GM21423 (cell line): ENCODE results near the gene FAAH.

Experiments
- ATAC-seq: cut with Tn5 transposase; IDR thresholded peaks from one replicate; pipeline ENCODE4 v1.9.1; 2021; ENCODE audit warnings: mild to moderate bottlenecking, moderate library complexity; ENCODE audit not compliant: unreplicated experiment

The FAAH gene

DNA sequence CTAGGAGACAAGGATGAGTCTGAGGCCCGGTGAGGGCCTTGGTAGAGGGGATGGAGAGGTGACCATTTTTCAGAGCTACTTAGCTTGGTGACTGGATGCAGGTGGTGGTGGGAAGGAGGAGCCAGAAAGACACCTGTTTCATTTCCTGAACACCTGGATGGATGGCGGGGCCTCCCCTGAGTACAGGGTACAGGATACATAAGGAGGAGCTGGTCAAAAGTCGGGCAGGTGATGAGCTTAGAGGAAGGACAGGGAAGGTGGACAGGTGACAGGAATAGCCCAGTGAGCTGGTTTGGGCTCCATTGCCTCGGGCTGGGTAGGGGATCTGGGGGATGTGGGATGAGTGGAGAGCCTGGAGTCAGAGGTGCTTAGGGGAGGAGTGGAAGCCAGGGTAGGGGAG is 6.3 kb downstream of the FAAH start:
- no peak for ATAC-seq

DNA sequence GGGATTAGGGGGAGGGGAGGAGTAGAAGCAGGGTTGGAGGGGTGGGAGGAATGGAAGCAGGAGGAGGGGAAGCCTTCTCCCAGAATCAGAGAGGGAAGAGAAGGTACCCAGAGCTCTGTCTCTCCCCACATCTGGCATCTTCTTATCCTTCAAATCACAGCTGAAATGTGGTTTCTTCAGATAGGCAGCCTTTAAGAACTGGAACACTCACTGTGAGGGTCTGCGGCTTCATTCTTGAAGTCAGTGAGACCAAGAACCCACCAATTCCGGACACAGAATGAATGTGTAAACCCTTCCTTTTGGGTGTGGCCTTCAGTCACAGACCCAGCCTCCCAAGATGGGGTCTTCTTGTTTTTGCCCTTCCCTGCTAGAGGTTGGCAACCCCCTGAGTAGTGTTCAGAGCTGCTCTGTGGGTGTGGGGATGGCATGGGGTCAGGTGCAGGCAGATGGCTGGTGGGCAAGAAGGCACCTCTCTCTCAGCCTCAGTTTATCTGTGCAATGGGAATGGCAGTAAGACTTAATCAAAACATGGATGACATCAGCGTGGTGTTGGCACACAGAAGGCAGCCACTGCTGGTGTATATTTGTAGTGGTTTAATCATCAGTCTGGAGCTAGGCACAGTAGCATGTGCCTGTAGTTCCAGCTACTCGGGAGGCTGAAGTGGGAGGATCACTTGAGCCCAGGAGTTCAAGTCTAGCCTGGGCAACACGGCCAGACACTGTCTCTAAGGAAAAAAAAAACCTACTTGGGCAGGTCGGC is 7.2 kb downstream of the FAAH start:
- ATAC-seq, result no peak

DNA sequence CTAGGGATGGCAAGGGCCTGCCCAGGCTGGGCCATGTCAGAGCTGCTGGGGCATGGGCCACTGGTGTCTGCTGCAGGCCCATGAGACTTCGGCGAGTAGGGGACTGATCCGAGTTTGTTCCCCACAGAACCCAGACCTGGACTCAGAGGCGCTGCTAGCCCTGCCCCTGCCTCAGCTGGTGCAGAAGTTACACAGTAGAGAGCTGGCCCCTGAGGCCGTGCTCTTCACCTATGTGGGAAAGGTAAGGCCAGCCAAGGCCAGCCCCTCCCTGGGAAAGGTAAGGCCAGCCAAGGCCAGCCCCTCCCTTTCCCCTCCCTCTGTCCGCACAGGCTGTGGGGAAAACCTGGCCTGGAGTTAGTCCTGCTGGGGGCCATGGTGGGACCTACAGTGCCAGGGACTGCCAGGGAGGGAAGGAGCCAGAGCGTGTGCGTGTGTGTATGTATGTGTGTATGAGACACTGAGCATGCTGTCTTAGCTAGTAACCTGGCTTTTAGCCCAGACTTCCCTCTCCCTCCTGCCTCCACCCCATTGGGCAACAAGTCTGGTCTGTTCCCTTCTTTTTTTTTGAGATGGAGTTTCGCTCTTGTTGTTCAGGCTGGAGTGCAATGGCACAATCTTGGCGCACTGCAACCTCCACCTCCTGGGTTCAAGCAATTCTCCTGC is 8.0 kb downstream of the FAAH start:
- ATAC-seq, result no peak

DNA sequence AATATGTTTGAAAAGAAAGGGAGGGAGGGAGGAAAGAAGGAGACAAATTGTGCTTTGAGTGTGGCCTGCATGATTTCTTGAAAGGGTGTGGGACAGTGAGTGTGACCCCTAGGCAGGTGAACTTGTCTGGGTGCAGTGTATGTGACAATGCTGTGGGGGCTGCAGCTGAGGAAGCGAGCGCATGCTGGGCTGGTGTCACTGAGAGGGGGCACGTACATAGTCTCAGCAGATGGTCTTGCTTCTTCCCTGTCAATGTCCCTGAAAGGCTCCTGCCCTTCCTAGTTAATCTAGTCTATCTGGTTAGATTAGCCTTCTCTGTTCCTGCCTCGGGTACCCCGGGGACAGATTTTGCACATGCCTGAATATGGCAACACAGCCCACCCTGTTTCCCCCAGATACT is 9.8 kb downstream of the FAAH start:
- no peak for ATAC-seq

DNA sequence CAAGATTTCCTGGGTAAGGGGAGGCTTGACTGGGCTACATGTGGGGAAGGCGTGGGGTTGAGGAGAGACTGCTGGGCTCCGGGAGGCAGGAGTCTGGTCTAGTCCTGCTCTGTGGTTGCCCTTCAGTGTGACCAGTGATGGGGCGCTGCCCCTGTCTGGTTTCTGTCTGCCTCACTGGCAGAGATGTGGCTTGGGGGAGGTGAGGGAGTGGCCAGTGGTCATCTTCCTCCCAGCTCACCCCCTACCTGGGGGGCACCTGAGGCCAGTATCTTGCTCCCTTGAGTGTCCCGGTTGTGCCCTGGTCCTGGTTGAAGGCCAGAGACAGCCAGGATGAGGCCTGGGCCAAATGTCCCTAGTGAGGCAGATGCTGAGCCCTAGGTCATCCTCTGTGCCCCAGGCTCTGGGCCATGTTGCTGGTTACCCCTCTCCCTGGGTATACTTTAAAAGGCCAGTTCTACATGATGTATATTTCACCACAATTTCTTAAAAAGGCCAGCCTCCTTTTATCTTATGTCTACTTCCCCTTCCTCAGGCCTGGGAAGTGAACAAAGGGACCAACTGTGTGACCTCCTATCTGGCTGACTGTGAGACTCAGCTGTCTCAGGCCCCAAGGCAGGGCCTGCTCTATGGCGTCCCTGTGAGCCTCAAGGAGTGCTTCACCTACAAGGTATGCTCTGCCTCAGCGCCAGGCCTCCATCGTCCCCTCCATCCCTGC is 10.5 kb downstream of the FAAH start:
- ATAC-seq, result no peak

DNA sequence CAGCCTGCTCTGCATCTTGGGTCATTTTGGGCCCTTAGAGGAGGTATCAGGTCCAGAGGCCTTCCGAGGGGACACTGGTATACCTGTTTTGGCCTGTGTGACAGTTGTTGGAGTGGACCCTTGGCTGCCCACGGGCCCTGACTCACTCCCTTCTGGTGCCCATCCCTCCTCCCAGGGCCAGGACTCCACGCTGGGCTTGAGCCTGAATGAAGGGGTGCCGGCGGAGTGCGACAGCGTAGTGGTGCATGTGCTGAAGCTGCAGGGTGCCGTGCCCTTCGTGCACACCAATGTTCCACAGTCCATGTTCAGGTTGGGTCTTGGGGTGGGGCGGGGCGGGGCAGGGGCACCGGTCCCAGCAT is 11.1 kb downstream of the FAAH start:
- ATAC-seq, result no peak

DNA sequence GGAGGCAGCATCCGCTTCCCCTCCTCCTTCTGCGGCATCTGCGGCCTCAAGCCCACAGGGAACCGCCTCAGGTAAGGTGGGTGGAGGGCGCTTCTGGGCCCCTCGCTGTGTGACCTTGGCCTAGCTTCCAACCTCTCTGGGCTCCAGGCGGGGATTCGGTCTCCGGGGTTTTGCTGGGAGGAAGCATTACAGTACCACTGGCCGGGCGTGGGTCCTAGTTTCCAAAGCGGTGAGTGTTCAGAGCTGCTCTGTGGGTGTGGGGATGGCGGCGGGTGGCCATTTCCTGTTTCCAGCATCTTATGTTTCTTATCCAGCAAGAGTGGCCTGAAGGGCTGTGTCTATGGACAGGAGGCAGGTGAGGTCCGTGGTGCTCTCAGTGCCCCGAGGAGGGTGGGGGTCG is 11.6 kb downstream of the FAAH start:
- no peak for ATAC-seq

DNA sequence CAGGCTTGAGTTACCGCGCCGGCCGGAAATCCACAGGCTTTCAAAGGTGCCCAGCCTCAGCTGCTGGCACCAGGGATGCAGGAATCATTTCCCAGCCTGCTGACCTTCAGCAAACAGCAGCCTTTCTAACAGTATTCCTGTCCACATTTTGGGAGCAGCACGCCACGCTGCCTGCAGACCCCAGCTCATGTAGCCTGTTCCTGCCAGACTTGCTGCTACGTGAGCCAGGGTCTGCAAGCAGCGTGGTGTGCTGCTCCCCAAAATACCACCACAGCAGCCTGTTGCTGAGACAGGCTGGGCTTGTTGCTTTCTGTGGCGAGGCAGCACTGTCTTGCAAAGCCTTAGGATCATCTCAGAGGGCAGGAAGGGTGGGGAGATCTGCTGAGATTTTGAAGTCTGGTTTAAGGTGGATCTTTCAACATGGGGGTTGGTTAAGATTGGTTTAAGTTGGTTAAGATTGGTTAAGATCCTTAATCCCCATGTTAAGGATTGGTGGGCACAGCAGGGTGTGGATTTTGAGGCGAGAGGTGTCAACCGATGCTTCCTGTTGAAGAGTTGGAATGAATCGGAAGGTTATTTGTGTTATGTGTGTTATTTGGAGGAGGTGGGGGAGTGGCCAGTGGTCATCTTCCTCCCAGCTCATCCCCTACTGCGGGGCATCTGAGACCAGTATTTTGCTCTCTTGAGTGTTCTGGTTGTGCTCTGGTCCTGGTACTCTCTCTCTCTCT is 12.9 kb downstream of the FAAH start:
- no peak for ATAC-seq

DNA sequence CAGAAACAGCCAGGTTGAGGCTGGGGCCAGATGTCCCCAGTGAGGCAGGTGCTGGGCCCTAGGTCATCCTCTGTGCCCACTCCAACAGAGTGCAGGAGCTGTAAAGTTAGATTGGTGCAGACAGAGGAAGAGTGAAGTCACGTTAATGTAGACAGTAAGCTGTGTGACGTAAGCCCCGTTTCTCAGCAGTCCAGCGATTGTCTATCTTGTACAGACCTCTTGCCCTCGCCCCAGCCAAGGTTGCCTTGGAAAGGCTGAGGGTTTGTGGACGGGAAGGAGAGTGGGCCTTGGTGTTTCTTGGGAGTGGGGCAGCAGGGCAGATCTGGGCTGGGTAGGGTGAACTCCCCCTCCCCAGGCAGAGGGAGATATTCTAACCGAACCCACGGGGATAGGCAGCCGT is 13.5 kb downstream of the FAAH start:
- no peak for ATAC-seq

DNA sequence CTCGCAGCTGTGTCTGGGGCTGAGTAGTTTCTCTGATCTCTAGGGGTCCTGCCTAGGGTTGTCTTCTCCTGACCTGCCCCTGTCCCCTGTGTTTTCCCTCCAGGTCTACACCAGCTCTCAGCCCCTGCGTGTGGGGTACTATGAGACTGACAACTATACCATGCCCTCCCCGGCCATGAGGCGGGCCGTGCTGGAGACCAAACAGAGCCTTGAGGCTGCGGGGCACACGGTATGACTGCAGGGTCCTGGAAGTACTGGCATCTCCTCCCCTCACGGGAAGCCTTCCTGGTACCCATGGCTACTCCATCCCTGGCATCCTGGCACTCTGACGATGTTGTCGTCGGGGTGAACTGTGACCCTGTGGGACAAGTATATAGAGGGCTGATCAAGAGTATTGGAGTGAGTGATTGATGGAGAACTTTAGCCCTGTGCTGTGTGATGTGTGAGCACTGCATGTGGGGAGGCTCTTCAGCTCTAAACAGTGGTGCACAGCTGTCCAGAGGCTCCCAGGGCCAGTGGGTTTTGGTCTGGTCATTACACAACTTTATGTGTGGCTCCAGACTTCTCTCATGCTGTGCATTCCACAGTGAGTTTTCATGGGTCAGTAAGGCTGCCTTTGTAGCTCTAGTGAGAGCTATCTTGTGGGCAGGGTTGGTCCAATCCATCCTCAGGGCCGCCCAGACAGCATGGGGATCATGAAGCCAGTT is 14.4 kb downstream of the FAAH start:
- no peak for ATAC-seq

DNA sequence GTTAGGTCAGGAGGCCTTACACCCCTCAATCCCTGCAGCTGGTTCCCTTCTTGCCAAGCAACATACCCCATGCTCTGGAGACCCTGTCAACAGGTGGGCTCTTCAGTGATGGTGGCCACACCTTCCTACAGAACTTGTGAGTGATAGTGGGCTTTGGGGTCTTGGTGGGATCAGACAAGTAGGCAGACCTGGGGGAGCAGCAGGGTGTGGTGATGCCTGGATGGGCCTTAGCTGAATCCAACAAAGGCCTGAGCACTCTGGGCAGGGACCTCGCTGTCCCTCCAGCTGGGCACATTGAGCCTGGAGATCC is 14.9 kb downstream of the FAAH start:
- ATAC-seq, result no peak

DNA sequence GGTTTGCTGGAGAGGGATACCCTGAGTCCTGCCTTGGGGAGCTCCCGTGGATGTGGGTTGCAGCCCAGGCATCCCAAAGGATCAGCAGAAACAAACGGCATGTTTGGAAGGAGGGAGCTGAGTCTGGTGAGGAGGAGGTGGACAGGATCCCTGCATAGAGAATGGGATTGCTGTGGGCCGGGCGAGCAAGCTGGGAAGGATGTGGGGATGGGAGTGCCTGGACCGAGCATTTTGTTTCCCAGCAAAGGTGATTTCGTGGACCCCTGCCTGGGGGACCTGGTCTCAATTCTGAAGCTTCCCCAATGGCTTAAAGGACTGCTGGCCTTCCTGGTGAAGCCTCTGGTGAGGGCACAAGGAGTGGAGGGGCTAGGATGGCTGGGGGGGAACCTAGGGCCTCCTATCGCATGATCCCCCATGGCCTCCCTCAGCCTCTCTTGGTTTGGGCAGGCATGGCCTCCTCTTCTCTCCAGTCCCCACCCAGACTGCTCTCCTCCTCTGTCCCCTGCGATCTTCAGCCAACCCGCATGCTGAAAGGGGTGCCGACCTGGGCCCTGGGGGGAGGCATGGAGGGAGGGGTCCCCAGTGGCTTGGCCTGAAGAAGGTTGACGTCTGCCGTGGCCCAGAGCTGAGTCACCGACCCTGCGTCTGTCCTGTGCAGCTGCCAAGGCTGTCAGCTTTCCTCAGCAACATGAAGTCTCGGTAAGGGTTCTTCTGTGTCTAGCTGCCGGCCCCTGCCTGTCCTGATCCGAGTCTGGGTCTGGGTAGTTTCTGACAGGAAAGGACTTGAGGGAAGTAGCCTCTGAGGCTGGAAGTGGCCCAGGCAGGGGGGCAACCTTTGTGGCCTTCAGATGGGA is 16.3 kb downstream of the FAAH start:
- ATAC-seq, result no peak

DNA sequence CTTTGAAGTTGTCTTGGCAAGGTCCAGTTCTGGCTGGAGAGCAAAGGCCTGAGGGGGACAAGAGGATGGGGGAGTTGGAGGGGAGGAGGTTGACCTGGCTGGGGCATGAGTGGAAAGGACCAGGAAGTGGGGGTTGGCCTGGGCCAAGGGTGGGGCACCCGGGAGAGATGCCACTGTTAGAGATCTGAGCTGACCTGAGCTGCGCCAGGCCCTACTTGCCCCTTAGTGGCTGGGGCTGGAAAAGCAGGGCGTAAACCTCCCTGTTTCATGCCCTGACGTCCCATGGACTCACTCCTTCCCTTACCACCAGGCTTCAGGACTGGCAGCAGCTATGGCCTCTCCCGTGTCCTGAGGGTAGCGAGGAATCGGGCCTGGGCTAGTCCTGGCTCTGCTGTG is 16.9 kb downstream of the FAAH start:
- ATAC-seq, result no peak

DNA sequence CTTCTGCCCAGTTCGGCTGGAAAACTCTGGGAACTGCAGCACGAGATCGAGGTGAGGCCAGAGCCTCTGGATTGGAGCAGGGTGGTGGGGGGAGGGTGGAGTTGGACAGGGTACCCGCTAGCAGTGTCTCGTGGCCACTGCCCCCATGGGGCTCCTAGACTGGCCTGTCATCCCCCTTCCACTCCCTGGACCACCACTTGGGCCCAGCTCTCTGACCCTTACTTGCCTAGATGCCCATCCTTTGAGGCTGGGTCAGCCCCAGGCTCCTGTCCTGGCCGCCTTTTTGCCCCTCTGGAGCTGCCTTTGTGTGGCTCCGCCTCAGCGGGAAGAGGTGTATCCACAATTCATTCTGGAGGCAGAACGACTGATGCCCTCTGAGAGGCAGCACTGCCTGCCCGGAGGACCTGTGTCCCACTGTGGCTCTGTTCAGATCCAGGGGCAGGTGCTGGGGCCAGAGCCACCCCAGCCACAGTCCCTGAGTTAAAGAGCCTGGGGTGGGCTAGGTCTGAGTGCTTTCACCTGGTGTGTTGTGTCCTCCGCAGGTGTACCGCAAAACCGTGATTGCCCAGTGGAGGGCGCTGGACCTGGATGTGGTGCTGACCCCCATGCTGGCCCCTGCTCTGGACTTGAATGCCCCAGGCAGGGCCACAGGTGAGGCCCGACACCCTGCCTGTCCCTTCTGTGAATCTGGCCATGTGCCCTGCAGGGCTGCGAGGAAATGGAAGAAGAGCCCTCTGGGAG is 17.7 kb downstream of the FAAH start:
- ATAC-seq, result no peak

DNA sequence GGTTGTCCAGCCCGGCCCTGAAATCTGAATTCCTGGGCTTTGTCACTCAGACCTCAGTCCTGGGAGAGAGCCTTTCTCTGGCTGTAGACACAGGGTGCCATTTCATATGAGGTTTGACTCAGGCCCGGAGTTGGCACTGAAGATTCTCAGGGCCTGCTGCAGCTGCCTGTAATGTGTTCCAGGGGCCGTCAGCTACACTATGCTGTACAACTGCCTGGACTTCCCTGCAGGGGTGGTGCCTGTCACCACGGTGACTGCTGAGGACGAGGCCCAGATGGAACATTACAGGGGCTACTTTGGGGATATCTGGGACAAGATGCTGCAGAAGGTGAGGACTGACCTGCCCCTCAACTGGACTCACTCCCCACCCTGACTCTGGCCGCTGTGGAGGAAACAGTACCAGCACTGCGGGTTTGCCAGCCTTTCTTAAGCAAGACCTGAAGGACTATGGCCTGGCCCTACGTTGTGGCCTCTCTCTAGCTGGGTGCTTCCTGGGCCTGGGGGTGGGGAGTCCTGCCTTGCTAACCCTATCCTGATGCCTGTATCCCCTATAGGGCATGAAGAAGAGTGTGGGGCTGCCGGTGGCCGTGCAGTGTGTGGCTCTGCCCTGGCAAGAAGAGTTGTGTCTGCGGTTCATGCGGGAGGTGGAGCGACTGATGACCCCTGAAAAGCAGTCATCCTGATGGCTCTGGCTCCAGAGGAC is 18.9 kb downstream of the FAAH start:
- no peak for ATAC-seq

DNA sequence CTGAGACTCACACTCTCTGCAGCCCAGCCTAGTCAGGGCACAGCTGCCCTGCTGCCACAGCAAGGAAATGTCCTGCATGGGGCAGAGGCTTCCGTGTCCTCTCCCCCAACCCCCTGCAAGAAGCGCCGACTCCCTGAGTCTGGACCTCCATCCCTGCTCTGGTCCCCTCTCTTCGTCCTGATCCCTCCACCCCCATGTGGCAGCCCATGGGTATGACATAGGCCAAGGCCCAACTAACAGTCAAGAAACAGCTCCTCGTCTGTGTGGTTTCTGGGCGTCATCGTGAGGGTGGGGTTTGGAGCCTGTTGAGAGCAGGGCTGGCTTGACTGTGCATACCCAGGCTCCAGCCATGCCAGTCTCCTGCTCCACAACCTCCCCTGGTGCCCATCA is 19.5 kb downstream of the FAAH start:
- ATAC-seq, result no peak

DNA sequence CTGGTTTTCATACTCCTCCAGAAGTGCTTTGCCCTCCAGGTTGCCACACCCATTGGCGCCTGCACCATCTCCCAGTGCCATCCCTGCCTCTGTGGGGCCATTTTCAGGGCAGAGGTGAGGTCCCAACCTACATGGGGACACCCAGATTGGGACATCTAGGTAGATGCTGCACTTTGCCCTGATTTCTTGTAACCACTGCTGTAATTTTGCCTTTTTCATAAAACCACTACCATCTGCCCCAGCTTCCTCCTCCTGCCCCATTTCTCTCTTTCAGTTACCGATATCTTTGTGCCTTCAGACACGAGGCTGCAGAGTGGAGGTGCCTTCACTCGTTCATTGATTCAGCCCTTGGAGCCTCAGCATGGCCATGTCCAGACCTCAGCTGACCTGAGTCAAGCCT is 21.4 kb downstream of the FAAH start:
- no peak for ATAC-seq

DNA sequence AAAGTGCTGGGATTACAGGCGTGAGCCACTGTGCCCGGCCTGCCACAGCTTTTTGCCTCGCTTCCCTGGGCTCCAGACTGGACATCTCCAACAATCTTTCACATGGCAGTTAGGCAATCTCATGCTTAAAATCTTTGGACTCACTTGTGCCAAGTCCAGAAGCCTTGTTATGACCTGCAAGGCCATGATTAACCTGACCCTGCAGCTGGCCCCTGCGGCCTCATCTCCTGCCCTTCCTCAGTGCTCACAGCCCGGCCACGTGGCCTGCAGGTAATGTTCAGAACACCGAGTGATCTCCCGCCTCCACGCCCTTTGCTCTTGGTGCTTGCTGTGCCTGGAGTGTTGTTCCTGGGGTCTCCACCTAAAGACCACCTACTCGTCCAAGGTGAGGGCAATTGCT is 24.9 kb downstream of the FAAH start:
- ATAC-seq, result no peak

DNA sequence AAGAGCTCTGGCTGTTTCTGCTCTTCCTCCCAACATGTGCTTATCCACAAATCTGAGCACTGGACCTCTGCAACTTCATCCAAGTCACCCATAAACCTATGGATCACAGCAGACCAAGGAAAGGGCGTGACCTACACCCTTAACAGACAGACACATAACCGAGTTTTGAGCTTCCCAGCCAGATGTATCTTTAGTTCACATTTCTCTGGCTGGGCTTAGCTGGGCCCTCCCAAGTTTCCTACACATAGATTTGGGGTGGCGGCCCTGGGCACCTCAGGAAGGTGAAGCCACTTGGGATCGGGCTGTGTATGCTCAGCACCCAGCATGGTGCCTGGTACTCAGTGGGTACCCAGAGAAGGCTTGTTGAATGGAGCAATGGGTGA is 26.4 kb downstream of the FAAH start:
- no peak for ATAC-seq
